Stimulated activated CD8-positive, alpha-beta memory T cell treated with anti-CD3 and anti-CD28 coated beads, Interleukin-7, amount 100 ng/mL, for 24 hours (primary cell): Measurements from ENCODE around the gene SERPINA4.
"Not testable (repeated sequence)": the region's sequence is repeated elsewhere in the genome, so short reads cannot be mapped to it uniquely, and the experiment has no call there.

Experiments
- DNase-seq: peaks from one replicate; pipeline ENCODE4 v3.0.0-alpha.2; 2020; ENCODE audit warnings: low read depth

Gene SERPINA4

DNA sequence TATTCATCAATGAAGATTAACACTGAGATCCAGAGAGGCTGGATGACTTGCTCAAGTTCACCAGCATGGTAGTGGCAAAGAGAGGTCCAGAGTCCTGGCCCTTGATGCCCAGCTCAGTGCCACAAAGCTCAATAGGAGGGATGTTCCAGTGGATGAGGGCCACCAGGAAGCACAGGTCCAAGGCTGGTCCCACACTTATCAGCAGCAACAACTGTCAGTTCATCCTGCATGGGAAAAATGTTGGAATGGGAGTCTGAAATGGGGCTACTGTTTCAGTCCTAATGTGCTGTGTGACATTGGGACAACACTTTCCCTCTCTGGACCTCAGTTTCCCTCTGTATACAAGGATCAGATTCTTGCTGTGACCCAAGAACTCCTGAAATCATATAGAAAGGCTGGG, 31.2 kb downstream of the SERPINA4 start:
- DNase-seq: no peak

DNA sequence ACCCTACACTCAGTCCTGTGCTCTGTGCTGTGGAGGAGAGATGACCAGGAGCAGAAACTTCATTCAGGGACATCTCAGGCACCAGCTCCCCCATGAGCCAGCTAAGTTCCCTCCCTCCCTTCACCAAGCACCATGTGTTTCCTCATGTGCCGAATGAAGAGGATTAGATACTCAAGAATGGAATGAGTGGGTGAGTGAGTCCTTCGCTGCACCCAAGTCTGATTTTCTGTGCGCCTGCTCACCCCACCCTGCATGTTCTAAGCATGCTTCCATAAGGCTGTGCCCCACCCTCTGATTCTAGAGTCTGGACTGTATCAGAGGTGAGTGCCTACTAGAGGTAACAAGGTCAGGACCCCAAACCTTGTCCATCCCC, 32.1 kb downstream of the SERPINA4 start:
- DNase-seq: no peak

DNA sequence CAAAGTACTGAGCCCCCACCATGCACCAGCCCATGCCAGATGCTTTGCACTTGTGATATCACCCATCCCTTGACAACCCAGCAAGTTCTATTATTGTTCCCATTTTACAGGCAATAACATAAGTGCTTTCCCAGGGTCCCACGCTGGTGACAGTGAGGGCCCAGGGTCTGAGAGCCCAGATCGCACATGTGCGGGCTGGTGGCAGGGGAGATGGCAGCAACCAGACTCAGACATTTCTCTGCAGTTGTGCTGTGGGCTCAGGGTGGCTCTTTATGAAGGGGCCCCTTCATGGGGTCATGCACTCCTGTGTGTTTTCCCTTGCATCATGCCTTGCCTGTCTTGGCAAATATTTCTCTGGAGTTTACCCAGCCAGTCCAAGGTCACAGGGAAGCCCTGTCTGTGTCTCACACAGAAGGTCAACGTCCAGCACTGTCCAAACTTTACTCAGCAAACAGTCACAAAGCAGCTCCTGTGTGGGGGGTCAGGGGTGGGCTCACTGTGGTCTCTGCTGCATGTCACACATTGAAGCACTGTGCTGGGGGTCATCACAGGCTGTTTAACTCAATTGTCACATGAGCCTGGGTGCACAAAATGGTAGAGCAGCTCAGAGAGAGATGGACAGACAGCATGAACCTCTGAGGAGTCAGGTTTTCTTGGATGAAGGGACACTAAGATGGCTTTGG, 32.6 kb downstream of the SERPINA4 start:
- no peak for DNase-seq

DNA sequence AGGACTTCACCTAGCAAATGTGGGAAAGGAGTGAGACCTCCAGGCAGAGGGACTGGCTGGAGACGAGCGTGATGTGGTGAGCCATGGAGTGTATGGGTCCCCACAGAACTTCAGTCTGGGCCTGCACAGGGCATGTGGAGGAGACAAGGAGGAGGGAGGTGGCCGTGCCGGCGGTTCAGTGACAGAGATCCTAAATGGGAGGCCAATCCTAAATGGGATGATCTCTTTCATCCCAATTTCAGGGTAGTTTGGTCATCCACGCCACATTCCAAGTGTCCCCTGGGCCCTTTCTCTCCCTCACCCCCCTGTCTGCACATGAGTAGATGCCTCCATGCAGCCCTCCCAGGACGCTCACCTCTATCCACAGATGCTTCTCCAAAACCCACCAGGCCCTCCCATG, 33.2 kb downstream of the SERPINA4 start:
- DNase-seq: no peak

DNA sequence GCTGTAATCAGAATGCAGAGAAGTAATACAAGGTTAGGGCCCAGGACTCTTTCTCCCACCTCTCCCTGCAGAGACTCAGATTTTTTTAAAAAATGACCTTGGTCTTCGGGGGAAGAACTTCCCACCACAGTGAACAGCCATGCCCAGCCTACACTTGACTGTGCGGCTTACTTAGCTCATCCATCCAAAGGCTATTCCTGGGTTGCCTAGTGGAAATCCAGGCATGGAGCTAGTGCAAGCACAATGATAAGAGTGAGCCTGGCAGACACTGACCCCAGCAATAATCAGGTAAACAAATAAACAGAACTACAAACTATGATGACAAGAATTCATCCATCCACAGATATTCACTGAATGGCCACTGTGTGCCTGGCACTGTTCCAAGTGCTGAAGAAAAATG, 34.7 kb downstream of the SERPINA4 start:
- DNase-seq: no peak

DNA sequence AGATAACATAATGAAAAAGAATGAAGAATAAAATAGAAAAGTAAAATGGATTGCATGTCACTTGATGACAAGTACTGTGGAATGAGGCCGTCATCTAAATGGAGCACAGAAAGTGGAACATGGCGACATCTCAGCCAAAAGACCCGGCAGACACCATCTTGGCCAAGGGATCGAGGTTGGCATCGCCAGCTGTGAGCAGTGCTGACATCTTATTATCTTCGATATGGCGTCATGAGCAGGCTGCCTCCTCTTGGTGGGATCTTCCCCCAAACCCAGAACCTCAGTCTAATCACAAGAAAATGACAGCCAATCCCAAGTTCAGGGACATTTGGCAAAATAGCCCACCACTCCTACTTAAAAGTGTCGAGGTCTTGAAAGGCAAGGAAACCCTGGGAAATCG, 35.1 kb downstream of the SERPINA4 start:
- DNase-seq: no peak

DNA sequence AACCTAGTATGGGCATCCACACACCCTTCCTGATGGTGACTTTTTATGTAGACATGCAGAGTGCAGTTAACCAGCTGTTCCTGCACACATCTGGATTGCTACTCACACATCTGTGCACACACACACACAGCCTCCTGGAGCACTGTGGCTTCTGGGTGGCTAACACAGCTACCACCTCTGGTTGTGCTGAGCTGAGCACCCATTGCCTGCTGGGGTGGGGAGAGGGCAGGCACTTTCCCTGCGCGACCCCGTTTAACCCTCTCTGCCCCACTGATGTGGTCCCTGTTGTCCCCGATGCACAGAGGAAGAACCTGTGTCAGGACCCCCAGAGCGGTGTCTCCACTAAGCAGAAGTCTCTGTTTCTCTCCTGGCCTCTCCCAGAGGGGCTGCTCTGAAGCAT, 36.5 kb downstream of the SERPINA4 start:
- no peak for DNase-seq

DNA sequence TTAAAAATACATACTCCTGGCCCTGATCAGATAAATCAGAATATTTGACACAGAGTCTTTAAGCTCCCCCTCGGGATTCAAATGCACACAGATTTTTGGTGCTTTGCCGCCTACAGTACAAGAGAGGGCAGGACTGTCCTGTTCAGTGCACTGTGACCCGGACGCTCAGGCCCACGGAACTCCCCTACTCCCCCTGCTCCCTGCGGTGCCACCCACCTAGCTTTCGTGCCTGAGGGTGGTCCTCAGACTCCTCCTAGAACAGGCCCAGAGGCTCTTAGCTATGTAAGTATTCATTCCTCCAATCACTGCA, 37.2 kb downstream of the SERPINA4 start:
- DNase-seq: no peak

DNA sequence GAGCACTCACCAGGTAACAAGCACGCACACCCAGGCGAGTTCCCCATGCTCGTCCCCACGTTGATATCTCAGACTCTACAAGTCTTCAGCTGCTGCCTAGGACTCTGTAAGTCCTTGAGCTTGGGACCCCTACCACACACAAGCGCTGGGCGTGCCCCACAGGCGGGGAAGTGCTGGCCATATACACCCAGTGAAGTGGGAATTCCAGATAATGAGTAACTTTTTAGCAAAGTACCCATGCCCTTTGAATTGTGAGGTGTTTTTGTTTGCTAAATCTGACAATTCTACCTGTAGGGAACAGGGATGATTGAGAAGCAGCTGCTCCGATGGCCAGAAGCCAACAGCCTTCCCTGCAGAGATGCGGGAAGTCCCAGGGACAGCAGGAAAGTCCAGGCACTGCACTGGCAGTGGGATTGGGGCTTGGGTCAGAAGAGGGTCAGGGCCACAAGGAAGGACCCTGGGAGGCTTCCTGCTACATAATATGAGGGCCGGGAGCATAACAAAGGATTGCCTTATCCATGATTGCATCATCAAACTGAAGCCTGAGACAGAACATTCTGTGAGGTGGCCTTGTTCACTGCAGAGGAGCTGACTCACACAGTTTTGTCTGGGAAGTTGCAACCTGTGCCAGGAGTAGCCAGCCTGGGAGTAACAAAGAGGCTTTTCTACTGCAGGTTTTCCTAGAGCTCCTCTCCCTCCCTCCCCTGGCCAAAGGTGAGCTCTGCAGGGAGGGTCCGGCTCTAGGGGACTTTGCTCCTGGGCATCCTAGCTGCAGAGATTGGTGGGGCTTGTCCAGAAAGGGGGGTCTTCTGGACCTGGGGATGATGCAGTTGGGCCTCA, 37.8 kb downstream of the SERPINA4 start:
- DNase-seq: no peak

DNA sequence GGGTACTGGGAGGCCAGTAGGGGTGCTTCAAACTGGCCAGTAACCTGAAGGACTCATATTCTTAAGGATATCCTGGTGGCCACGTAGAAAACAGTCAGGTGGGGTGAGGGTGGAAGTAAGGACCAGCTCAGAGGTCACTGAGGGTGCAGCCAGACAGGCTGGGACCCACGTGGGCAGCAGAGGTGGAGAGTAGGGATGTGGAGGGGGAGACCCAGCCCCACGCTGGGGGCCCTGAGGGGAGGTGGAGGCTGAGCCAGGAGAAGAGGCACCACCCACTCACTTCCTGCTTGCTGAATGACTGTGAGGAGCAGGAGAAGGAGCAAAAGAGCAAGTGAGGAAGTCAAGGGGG, 38.4 kb downstream of the SERPINA4 start:
- DNase-seq: no peak

DNA sequence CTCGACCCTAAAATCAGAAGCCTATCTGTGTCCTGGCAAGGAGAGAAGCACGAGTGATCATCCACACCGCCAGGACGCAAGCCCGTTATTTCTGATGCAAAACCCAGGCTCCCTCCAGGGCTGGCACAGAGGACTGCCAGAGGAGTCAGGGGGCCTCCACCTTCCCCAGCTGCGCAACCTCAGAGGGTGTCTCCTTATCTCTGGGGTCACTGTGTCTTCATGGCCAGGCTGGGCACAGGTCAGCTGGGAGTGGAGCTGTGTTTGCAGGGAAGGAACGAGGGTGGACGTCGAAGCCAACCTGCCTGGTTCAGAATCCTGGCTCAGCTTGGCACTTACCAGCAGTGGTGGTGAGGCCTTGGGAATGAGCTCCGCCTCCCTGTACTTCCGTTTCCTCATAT, 38.9 kb downstream of the SERPINA4 start:
- DNase-seq: no peak

DNA sequence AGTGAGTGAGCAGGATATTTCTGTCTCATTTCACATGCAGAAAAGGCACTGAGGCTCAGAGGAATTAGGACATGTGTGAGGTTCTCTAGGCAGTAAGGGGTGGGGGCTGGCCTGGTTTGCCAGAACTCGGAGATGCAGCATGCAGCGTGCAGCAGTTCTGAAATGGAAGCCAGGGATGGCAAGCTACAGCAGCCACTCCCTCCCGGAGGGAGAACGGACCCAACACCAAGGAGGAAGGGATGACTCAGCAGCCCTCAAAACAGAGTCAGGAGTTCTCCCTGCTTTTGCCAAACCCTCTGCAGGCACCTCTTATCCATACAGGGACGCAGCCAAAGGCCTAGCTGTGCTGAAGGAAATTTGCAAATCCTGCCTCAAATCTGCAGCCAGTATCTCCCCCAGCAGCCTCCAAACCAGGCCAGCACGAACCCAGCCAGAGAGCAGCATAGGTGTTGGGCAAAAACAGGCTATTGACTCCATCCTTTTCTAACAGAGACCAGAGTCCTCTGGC, 40.7 kb downstream of the SERPINA4 start:
- no peak for DNase-seq

DNA sequence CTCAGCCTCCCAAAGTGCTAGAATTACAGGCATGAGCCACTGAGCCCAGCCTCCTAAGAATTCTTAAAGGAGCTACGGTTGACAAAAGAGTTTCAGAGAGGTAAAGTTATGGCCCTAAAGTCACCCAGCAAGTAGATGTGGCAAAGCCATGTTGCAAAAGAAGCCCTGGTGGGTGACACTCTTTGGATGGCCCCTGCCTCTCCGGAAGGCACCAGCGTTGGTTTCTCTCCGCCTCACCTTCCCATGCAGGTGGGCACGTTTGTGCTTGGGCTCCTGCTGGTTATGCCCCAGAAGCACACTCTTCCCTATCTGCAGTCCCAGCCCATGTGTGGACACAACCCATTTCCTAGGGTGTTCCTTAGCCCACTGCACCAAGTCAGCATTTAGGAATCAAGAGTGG, 41.5 kb downstream of the SERPINA4 start:
- no peak for DNase-seq

DNA sequence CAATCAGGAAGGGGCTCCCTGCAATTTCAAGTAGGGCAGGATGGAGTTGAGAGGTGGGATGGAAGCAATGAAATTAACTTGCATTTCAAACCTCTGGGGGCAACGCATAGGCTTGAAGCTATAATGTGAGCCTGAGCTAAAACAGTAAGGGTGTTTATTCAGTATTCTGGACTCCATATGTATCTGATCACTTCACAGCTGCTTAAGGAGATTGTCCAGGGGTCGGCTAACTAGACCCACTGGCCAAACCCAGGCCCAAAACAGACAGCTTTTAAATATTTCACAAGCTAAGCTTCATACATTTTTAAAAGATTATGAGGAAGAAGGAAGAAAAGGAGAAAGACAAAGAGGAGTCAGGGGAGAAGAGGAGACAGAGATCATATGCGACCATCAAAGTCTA, 44.1 kb downstream of the SERPINA4 start:
- no peak for DNase-seq

DNA sequence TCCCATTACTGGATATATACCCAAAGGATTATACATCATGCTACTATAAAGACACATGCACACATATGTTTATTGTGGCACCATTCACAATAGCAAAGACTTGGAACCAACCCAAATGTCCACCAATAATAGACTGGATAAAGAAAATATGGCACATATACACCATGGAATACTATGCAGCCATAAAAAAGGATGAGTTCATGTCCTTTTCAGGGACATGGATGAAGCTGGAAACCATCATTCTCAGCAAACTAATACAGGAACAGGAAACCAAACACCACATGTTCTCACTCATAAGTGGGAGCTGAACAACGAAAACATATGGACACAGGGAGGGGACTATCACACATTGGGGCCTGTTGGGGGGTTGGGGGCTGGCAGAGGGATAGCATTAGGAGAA, 47.7 kb downstream of the SERPINA4 start:
- not testable (repeated sequence) for DNase-seq

DNA sequence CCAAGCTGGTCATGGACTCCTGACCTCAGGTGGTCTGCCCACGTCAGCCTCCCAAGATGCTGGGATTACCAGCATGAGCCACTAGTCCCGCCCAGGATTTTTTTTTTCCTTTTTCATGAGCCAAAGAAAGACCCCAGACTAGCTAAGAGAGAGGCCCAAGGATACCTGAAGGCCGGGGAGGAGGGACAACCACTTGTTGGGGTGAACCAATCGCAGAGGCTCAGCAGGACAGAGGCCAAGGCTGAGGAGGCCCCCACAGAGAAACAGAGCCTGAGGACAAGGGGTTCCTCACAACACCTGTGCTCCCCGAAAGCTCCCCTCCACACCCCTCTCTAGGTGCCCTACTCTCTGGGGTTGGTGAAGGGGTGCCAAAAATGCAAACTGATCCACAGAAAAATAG, 49.9 kb downstream of the SERPINA4 start:
- no peak for DNase-seq

DNA sequence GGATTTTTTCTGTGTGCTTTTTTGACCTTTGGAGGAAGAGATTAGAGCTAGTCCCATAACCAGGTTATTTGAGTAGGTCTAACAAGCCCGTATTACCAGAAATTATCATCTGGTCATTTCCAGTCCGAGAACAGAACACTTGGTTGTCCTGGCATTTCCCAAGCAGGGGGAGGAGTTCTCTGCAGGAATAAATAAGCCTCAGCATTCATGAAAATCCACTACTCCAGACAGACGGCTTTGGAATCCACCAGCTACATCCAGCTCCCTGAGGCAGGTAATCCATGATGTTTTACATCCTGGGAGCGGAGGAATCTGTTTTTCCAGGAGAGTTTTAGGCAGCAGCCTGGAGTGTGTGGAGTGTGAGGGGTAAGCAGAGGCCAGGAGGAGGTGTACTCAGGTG, 50.9 kb downstream of the SERPINA4 start, which contains the start of gene SERPINA3:
Gene SERPINA3, plus strand, starts transcription at position 218 of the 400 bp plus-strand sequence. CDS start 2,051 bp downstream, outside the sequence.
- DNase-seq: no peak

DNA sequence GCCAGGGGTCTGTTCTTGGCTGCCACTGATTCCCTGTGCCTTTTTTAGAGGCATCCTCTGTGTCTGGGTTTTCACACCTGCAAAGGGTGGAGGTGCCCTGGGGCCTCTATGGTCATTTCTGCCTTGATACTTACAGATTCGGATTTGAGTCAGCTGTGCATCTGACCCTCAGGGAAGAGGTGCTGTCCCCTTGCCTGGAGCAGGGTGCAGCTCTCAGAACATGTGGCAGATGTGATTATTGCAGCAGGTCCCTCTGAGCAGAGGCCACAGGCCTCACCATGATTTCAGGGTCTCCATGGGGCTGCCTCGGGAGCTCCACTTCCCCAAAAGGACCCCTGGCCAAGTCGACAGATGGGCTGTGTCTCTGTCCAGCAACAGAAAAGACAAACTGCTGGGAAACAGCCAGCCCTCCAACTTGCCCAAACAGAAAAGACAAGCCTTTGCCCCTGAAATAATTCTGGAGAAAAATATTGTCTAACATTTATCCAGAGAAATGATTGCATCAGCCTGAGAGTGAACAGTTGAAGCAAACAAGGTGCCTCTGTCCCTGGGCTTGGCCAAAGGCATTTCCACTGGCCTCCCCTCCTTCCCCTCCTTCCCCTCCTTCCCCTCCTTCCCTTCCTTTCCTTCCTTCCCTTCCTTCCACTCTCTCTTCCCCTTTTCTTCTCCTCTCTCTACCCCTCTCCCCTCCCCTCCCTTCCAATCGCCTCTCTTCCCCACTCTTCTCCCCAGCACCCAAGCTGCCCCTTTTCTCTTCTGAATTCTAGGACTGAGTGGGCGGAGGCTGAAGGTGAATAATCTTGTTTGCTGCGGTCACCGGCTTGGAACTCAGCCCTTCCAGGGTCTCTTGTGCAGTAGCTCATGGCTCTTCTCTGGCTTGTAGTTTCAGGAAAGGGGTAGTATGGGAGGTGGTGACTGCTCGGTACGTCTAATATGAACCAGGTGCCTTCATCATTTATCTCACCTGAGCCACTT, 51.6 kb downstream of the SERPINA4 start:
- DNase-seq: no peak

DNA sequence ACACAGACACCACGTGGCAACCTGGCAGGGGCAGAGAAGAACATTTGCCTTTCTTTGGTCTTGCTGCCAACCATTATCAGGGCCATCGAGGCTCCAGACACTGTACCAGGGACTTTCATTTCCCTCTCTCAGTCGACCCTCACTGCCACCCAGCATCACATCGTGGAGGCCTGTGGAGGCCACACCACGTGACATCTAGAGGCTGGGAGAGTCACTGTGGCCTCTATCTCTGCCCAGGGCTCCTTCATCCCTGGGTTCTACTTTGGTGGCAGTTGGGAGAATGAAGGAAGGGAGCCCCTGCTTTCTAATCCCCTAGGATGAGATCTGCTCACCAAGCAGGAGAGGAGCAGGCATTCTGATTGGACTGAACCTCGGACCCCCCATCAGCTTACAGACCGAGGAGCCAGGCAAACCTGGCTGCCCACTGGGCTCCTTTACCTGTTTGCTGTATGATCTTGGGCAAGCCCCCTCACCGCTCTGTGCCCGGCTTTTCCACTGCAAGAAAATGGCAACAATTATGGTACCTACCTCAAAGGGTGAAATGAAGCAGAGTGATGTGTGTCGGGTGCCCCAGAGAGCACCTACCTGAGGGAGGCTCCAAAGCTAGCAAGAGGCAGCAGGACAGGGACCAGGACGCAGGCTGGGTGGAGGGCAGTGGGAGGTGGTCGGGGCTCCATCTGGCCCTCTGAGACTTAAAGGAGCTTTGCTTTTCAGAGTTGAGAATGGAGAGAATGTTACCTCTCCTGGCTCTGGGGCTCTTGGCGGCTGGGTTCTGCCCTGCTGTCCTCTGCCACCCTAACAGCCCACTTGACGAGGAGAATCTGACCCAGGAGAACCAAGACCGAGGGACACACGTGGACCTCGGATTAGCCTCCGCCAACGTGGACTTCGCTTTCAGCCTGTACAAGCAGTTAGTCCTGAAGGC, 52.7 kb downstream of the SERPINA4 start:
- DNase-seq: no peak

DNA sequence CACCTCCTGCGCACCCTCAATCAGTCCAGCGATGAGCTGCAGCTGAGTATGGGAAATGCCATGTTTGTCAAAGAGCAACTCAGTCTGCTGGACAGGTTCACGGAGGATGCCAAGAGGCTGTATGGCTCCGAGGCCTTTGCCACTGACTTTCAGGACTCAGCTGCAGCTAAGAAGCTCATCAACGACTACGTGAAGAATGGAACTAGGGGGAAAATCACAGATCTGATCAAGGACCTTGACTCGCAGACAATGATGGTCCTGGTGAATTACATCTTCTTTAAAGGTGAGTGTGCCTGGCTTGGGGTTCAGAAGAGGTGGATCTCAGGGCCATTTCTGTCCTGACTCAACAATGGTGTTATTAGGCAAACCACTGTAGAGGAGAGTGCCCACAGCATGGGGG, 53.6 kb downstream of the SERPINA4 start:
- no peak for DNase-seq

DNA sequence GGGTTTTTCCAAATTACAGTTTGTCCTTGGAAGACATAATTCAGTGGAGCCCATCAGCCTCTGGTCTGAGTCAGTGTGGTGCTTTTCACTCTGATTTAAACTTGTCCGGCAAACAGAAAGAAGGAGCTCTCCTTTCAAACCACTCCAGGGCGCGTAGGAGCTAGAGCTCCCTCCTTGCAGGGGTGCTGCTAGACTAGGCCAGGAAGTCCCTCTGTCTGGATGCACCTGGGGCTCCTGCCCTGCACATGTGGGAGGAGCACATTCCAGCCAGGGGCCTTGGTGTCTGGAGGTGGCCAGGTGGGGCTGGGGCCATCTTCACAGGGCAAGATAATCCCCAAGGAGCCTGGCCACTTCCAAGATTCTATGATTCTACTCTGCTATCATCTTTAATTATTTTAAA, 54.0 kb downstream of the SERPINA4 start:
- DNase-seq: no peak
